WTC11 (cell line): ENCODE measurements around the gene CCDC15.

ENCODE experiments used
- ATF1 ChIP-seq: sonication (generic); formaldehyde crosslinking; IDR thresholded peaks from 2 replicates; pipeline ENCODE4 v1.8.1; 2023; ENCODE audit warnings: mild to moderate bottlenecking, moderate library complexity, missing genetic modification reagents
- CTCF ChIP-seq: fragments of 200-600 bp; IDR thresholded peaks from 2 replicates; pipeline ENCODE4 v1.8.0; 2022; ENCODE audit warnings: antibody characterized with exemption
- FOXK1 ChIP-seq: sonication (generic); formaldehyde crosslinking; IDR thresholded peaks from 2 replicates; pipeline ENCODE4 v1.8.0; 2022; ENCODE audit warnings: mild to moderate bottlenecking, moderate library complexity, missing genetic modification reagents
- NFYB ChIP-seq: sonication (generic); formaldehyde crosslinking; conservative IDR thresholded peaks from 2 replicates; pipeline ENCODE4 v1.8.0; 2022; ENCODE audit warnings: low read depth, missing genetic modification reagents
- SP1 ChIP-seq: sonication (generic); formaldehyde crosslinking; conservative IDR thresholded peaks from 2 replicates; pipeline ENCODE4 v1.8.1; 2022; ENCODE audit warnings: missing genetic modification reagents
- TCF7 ChIP-seq: sonication (generic); formaldehyde crosslinking; IDR thresholded peaks from 2 replicates; pipeline ENCODE4 v1.8.0; 2022; ENCODE audit warnings: mild to moderate bottlenecking, low read depth, missing genetic modification reagents, moderate library complexity
- TEAD1 ChIP-seq: sonication (generic); formaldehyde crosslinking; IDR thresholded peaks from 2 replicates; pipeline ENCODE4 v1.8.0; 2022; ENCODE audit warnings: mild to moderate bottlenecking, missing genetic modification reagents
- ZBTB43 ChIP-seq: sonication (generic); formaldehyde crosslinking; IDR thresholded peaks from 2 replicates; pipeline ENCODE4 v1.8.1; 2023; ENCODE audit warnings: mild to moderate bottlenecking, missing genetic modification reagents
- ZNF138 ChIP-seq: sonication (generic); formaldehyde crosslinking; conservative IDR thresholded peaks from 2 replicates; pipeline ENCODE4 v1.8.1; 2022; ENCODE audit warnings: mild to moderate bottlenecking, moderate library complexity, missing genetic modification reagents
- ZNF416 ChIP-seq: fragments of 250-450 bp; sonication (Bioruptor Pico); IDR thresholded peaks from 2 replicates; pipeline ENCODE4 v1.9.0; 2021; ENCODE audit warnings: mild to moderate bottlenecking, inconsistent platforms
- TF ChIP-seq, protein P1 (sequence below): sonication (generic); formaldehyde crosslinking; IDR thresholded peaks from 2 replicates; pipeline ENCODE4 v1.8.1; 2023; ENCODE audit warnings: mild to moderate bottlenecking, missing genetic modification reagents
- TF ChIP-seq, protein P2 (sequence below): sonication (generic); formaldehyde crosslinking; conservative IDR thresholded peaks from 2 replicates; pipeline ENCODE4 v1.8.1; 2022; ENCODE audit warnings: mild to moderate bottlenecking, missing genetic modification reagents

DNA sequence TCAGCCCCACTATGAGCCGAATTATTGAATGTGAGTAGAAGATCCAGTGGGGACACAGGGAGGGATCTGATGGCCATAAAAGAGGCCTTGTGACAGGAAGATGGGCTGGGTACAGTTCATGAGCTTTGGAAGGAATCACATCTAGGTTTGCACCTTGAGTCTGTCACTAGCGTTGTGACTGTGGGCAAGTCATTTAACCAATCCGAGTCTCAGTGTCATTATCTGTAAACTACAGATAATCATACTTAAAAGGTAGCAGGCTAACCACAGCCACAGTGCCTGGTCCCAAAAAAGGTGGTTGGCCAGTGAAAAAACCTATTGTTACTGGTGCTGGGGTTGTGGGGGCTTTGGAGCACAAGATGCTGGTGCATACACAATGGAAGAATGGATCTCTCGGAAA lies 31.2 kb upstream of the CCDC15 start:
- TF ChIP-seq CTCF (no peak), NFYB (CRISPR knock-in tag) (no peak), ZNF138 (CRISPR knock-in tag) (no peak), ZNF416 (CRISPR knock-in tag) (no peak), SP1 (no peak), TEAD1 (CRISPR knock-in tag) (no peak), ATF1 (CRISPR knock-in tag) (no peak), FOXK1 (CRISPR knock-in tag) (no peak), ZBTB43 (CRISPR knock-in tag) (no peak), TCF7 (CRISPR knock-in tag) (no peak)
- TF ChIP-seq, protein P1, sequence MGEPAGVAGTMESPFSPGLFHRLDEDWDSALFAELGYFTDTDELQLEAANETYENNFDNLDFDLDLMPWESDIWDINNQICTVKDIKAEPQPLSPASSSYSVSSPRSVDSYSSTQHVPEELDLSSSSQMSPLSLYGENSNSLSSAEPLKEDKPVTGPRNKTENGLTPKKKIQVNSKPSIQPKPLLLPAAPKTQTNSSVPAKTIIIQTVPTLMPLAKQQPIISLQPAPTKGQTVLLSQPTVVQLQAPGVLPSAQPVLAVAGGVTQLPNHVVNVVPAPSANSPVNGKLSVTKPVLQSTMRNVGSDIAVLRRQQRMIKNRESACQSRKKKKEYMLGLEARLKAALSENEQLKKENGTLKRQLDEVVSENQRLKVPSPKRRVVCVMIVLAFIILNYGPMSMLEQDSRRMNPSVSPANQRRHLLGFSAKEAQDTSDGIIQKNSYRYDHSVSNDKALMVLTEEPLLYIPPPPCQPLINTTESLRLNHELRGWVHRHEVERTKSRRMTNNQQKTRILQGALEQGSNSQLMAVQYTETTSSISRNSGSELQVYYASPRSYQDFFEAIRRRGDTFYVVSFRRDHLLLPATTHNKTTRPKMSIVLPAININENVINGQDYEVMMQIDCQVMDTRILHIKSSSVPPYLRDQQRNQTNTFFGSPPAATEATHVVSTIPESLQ (CRISPR knock-in tag) = no peak
- TF ChIP-seq, protein P2, sequence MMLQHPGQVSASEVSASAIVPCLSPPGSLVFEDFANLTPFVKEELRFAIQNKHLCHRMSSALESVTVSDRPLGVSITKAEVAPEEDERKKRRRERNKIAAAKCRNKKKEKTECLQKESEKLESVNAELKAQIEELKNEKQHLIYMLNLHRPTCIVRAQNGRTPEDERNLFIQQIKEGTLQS (CRISPR knock-in tag) = no peak
